ENCODE measurements around the gene RTN4RL1. TPM values are rescaled to one million over a fixed set of nuclear protein-coding genes. Genes with fewer than 3 reads are reported as not detected.

The RTN4RL1 gene
- total and polyA plus RNA-seq, 2 of the 13 experiments (the other 11 are each of a cell fraction or from before 2014, with no cell fraction given), result 0.01 TPM; not detected in 1

- CTCF ChIA-PET (ENCODE audit: low intra/inter-chr PET ratio, low total read pairs), result interaction anchor here (1.1 to 3.8 kb wide), 2 partner anchors 189 to 191 kb away, joined by 3 to 37 read pairs; no protein-coding TSS in a partner anchor
- ATAC-seq (no peak), FAIRE-seq (no peak), DNase-seq (ENCODE audit: low spot score) (no peak)
- H3K9ac ChIP-seq (ENCODE audit: insufficient read depth, low read depth, low read length), result no peak overlapping the region
- 5% methylated on average over 4 of the region's 16 CpGs for WGBS (ENCODE audit: low lambda C conversion rate)
- H3K4me3 ChIP-seq (replicated peaks in 1 of 3; ENCODE audit: insufficient read depth in 1 of 3, low read depth in 2 of 3, low read length in 3 of 3), result peak overlapping the region; percentile 64 to 76 (median 65)
- H3K79me2 ChIP-seq (ENCODE audit: insufficient read depth, low read length), result no peaks in the 10 kb centered on the region
- H3K27me3 ChIP-seq (ENCODE audit: control insufficient read depth in 1 of 2, insufficient read depth in 2 of 2, low read length in 2 of 2), result peaks cover 4 to 25% of the 10 kb centered on the region in 2 experiments; a peak in 4 of 5 replicates
- peak in 1 of 2 experiments; percentile 62; a peak in 3 of 4 replicates for TF ChIP-seq REST (IDR thresholded peaks at IDR 0.05; ENCODE audit: borderline replicate concordance in 1 of 2, low read depth in 1 of 2, low read length in 2 of 2)
- no peak for TF ChIP-seq RARA (CRISPR knock-in tag; IDR thresholded peaks at IDR 0.05)
- no peak for TF ChIP-seq PHB2 (IDR thresholded peaks at IDR 0.05; ENCODE audit: partially characterized antibody)
- TF ChIP-seq GZF1 (CRISPR knock-in tag; IDR thresholded peaks at IDR 0.05), result 0 out of 2 replicates have a peak, but pooled peaks have one; percentile 52
- peak; percentile 33; the same call in 1 of the 2 replicates for TF ChIP-seq ZNF800 (CRISPR knock-in tag; IDR thresholded peaks at IDR 0.05)
- TF ChIP-seq ZFP82 (CRISPR knock-in tag; IDR thresholded peaks at IDR 0.05; ENCODE audit: borderline replicate concordance), result peak; percentile 8; the same call in 1 of the 2 replicates
- H3K27ac ChIP-seq (ENCODE audit: extremely low read length, insufficient read depth, low read length), result no peak overlapping the region
- H3K36me3 ChIP-seq (replicated peaks in 1 of 2; ENCODE audit: control insufficient read depth in 1 of 2, insufficient read depth in 2 of 2, low read length in 2 of 2), result no peaks in the 10 kb centered on the region
- in situ Hi-C loops (cut with HindIII; ENCODE audit: extremely low pct_ligation_motif_present, low pct_unique_long_range_greater_than_20kb) (no loop called here), intact Hi-C loops (cut with micrococcal nuclease; ENCODE audit: unreplicated experiment) (loop anchor here (1.0 kb wide), 1 partner anchor 190 kb away; no protein-coding TSS in a partner anchor)
- POLR2A ChIA-PET, result interaction anchor here (1.5 kb wide), 1 partner anchor 191 kb away, joined by 7 read pairs; no protein-coding TSS in a partner anchor
- no peaks in the 10 kb centered on the region for H3K9me3 ChIP-seq (ENCODE audit: low read length)
- H3K4me2 ChIP-seq (ENCODE audit: low read depth, low read length), result peak overlapping the region; percentile 80
- peaks cover 20% of the 10 kb centered on the region; the same call in 1 of the 2 replicates for H4K20me1 ChIP-seq (ENCODE audit: insufficient read depth, low read length)
- peaks cover 29% of the 10 kb centered on the region for H3K4me1 ChIP-seq (ENCODE audit: insufficient read depth, low read length)
- no peak overlapping the region for H2AFZ ChIP-seq (ENCODE audit: low read length)
- no TSS peak for BruUV-seq (replicated peaks)
Observed at GRCh38 chr17:2054262-2054511, 29.1 kb upstream of the RTN4RL1 start.

Measured in HepG2 (cell line).